Activated CD4-positive, alpha-beta T cell treated with anti-CD3 and anti-CD28 coated beads for 1 hour (primary cell): Measurements from ENCODE around the gene DCDC2C.
"Not testable (repeated sequence)": the region's sequence is repeated elsewhere in the genome, so short reads cannot be mapped to it uniquely, and the experiment has no call there.

Experiments
- DNase-seq: peaks from one replicate; pipeline ENCODE4 v3.0.0-alpha.2; 2020

Gene DCDC2C

DNA sequence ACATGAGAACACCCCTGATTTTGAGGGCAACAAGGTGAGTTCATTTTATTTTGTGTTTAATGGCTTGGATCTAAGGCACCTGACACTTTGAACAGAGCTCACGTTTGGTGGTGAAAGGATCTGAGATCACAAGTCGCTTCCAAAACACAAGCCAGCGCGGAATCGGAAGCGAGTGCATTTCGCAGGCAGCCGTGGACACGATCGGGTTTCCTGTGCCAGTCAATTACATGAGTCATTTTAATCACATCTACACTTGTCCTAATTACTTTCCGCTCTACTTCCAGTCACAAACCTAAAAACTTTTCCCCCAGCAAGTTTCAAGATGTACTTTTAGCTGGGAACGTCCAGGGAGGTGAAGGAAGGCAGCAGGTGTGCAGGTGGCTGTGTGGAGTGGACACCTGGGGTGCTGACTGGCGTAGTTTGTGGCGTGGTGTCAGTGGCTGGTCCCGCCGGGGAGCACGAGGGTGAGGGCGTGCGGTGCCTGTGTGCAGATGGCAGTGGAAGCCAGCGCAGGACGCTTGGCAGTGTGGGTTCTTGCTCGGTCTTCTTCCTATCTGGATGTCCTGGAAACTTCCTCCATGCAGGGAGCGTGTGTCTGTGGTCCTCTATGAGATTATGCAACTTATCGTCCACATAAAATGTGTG, 75.6 kb downstream of the DCDC2C start:
- DNase-seq = no peak

DNA sequence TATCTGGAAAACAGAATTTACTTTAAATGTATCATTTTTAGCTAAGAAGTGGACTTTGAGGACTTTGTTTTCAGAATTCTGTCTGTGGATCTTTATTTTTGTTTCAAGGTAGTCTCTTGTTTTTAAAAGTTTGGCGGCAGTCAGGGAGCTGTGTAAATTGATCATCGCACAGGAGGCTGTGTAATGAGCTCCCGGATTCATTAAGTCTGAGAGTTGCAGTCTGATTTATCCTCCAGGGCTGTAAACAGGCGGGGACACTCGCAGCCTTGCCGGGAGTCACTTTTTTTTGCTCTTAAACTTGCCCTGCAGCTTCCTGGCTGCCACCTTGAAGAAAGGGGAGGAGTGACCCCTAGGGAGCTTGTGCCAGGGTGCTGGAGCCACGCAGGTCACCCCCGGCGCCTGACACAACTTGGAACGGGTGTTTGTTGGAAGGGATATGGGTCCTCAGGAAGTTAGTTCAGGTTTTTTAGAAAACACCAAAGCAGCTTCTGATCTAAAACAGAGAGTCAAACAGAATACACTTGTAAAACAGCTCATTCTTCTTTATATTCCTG, 76.2 kb downstream of the DCDC2C start:
- no peak for DNase-seq

DNA sequence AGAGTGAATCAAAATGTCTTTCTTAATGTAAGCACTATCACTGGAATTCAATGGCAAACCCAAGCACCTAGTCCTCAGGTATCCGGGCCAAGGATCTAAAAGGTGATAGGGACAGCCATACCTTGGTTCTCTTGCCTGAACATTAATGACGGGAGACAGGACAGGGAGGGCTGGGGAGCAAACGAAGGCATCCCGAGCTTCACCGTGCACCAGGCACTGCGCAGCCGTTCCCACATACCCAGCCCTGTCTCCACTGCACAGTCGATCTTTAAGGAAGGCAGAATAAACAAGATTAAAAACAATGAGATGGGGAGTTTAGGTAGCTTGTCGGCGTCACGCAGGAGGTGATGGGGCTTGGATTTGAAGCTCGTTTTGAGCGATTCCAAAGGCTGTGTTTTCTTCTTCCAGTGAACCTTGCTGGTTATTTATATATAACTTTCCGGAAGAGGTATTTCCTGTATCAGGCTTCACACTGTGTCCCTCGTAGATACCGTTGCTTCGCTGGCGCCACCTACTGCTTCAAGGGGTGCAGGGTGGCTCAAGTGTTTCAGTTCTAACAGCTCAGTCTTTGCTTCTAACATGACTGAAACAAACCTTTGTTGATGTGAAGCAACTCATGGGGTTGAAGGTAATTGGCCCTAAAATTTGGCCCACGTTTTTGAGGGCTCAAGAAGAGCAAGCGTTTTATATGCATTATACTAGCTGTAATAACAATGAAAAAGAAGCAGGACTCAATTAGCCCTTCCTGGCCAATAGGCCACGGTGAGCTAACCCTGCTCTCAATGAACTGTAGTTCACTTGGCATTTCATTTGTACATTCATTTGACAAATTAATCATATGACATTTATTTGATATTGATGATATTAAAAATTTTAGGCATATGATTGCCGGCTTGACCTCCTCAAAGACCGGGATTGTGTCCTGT, 77.4 kb downstream of the DCDC2C start:
- DNase-seq = no peak

DNA sequence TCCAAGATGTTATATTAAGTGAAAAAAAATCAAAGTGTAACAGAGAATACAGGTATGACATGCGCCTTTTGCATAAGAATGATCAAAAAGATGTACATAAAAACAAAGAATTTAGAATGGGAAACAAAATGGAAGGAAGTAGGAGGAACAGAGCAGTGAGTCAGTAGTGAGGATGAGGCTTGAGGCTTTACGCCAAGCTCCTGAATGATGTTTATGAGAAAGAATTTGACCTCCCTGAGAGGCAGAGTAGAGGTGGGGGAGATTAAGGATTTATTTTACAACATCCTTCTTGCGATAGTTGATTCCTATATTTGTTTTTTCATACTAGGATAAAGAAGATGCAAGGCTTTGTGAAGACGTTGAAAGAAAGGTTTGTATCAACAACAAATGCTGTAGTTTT, 81.4 kb downstream of the DCDC2C start:
- no peak for DNase-seq

DNA sequence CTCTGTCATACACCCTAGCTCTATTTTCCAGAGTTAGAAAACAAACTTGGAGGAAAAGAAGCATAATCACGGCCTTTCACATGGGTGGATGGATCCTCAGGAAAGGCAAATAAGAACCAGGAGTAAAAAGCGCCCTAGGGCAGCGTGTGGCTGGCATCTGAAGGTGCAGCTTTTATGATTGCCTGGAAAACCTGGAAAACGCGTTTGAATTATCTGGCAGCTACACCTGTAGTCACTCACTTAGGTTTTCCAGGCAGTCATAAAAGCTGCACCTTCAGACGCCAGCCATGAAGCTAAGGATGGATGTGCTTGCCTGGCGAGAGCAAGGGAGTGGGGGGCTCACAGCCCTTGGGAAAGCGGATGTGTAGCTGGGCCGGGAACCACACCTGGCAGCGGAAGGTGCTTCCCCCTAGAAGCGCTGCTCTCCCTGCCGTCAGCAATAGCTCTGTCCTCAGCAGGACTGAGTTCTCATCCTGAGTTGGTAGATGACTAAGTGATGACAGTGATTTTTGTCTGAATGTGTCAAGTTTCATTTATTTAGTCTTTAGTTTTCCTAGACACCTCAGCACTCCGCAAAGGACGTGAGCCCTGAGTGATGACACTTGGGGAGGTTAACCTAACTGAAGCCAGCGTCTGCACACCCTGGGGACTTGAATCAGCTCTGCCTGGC, 82.0 kb downstream of the DCDC2C start:
- no peak for DNase-seq

DNA sequence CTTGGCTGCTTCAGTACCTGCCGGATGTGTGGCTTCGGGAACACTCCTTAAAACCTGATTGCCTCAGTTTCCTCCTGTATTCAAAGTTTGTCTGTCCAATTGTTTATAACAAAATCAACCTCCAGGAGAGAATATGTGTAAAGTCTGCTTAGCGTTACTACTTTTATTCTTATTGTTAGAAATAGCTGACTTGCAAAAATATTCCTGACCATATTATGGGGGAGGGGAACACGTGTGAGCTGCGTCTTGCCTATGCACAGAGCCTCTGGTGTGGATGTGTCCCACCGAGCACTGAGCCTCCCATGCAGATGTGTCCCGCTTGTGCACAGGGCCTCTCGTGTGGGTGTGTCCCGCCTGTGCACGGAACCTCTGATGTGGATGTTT, 82.5 kb downstream of the DCDC2C start:
- no peak for DNase-seq

DNA sequence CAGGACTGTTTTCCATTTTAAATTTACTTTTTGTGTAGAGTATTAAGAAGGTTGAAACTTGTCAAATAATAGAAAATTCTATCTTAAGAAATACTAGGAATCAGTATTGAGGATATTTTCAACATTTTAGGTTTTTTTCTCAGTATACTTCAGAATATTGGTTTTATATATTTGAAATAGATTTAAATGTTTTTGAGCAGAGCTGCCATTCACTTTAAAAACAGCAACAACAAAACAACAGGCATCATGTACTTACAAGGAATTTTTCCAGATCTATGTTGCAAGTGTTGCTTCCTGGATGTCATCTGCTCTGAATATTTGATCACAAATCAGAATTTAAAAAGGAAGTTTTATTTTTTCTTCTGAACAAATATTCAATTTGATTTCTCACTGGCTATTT, 84.4 kb downstream of the DCDC2C start:
- DNase-seq = no peak

DNA sequence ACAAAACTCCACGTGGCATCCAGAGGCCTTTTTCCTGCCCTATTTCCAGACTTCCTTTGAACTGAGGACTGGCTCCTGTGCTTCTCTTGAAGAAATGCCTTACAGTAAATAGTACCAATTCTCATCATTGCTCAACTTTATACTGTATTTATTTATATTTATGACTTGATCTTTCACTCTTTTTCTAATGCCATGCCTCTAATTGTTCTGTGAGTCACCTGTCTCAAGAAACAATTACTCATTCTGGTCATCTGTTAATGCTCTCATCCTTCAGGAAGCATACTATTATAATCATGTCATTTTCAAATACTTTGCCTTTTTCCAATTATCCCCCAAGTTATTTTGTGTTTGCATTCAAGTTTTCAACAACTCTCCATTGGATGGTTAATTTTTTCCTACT, 85.9 kb downstream of the DCDC2C start:
- DNase-seq = no peak

DNA sequence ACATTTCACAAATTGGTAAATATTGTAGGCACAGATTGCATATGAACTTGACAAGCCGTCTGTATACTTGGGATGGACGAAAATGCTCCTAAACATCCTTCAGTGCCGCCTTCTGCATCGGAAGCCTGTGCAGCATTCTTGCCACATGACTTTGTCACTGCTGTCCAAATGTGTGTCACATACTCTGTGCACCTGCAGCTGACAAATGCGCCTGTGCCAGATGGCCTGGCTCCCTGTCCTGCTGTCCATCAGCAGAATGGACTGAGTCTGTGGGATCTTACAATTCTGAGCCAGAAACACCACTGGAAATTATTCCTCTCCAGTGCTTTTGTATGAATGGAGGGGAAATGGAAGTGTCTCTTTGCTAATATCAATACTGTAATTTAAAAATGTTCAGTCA, 89.9 kb downstream of the DCDC2C start:
- no peak for DNase-seq

DNA sequence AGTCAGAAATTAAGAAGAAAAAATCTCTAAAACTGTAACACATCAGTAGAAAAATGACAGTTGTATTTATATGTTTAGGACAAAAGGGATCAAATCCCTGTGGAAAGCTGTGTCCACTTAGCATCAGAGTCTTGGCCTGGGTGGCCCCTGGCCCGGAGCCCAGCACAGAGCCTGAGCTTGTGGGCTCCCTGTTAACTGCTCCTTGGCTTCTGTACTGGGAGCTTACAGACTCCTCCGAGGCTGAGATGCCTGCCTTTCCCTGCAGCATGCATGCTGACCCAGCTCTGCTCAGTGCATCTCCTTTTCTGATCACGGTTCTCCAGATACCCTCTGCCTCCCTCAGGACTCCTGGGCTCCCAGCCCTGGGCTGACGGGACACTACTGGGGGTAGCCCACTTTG, 98.1 kb downstream of the DCDC2C start:
- DNase-seq = no peak

DNA sequence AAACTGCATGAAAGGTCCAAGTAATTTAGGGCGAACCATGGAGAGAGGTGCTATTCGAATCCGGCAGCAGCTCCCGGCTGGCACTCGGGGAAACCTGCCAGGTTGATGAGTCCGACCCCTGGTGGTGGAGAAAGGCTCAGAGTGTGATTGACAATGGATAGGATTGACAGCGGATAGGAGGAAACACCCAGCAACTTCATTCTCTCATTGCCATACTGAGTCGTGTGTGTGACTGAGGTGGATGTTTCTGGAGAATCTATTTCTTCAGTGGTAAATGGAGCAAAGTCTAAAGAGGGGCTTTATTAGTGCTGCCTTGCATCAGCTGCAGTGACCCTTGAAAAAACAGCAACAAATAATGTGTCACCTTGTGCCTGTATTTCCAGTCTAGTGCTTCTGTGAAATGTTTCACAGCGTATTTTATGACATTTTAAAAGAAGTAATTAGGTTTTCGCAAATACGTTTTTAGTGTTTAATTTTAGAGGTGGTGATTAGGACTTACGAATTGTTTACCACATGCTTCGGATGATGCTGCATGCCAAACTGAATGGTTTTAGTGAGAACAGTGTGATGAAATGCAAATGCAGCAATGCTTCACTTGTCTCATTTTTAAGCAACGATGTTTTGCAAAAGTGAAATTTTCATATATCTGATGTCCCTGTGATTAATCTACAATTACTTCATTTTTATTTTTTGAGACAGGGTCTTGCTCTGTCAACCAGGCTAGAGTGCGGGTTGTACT, 102.0 kb downstream of the DCDC2C start:
- no peak for DNase-seq

DNA sequence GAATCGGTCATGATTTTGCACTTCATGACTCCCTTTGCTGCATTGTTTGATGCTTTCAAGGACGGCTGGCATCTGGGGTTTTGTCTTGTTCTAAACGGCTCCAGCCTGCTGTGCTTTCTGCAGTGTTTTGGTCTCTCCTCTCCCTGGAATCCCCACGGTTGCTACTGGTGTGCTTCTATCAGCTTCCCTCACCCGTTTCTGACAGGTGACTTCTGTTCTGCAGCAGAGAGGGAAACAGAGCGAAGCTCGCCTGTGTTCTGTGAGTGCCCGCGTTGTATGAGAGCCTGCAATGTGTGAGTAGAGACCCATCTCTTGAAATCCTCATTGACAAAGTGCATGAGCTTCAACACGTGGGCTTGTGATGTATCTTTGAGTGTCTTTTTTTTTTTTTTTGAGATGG, 102.8 kb downstream of the DCDC2C start:
- DNase-seq = no peak

DNA sequence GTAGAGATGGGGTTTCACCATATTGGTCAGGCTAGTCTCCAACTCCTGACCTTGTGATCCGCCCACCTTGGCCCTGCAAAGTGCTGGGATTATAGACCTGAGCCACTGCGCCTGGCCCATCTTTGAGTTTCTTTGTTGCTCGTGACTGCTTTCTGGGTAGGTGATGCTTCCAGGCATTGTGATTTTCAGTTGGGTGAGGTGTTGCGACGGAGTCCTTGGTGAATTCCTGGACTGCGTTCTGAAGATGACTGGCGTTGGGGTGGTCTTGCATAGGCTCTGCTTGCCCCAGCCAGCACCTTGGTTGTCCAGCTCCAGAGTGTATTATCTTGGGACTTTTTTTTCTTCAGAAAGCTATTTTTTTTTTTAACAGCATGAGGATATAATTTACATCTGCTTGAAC, 103.4 kb downstream of the DCDC2C start:
- no peak for DNase-seq

DNA sequence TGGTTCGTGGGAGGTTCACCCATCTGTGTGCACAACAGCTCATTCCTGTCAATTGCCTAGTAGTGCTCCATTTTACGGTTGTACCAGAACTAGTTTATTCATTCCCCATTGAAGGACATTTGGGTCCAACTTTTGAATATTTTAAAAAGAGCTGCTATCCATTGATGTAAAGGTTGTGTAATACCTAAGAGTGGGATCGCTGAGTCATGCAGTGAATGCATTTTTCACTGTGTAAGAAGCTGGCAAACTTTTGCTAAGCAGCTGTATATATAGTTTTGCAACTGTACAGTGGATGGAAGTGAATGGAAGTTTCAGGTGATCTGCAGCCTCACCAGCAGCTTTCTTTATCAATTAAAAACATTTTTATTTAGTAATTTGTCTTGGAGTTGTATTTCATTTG, 104.5 kb downstream of the DCDC2C start:
- DNase-seq = no peak

DNA sequence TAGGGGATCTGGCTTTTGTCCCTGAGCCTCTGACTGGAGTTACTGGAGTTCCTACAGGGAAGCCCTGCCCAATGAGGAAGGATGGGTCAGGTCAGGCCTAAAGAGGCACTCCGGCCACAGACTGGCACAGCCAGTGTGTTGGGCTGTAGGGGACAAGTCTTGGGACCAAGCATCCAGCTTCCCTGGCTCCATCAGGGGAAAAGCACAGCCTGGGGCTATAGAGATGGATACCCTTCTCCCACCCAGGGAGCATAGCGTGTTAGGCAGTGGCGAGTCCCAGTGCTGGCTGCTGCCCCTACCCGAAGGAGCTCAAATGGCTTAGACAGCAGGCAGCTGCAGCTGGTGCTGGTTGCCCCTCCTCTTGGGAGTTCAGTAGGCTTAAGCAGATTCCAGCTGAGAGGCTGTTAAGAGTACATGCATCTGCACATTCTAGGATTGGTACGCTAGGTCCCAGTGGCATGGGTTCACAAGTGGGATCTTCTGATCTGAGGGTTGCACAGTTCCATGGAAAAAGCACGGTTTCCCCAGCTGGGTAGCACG, 111.4 kb downstream of the DCDC2C start:
- no peak for DNase-seq

DNA sequence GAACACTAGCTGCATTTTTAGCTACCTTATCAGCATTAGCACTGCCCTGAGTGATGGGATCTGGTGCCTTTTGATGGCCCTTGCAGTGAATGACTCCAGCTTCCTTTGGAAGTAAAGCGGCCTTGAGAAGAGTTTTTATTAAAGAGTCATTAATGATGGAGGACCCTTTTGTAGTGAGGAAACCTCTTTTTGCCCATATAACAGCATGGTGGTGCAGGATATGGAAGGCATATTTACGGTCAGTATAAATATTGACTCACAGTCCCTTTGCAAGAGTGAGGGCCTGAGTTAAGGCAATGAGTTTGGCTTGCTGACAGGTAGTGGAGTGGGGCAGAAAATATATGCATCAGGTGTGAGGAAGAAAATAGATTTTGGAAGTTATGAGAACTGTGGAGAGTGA, 113.8 kb downstream of the DCDC2C start:
- DNase-seq = not testable (repeated sequence)

DNA sequence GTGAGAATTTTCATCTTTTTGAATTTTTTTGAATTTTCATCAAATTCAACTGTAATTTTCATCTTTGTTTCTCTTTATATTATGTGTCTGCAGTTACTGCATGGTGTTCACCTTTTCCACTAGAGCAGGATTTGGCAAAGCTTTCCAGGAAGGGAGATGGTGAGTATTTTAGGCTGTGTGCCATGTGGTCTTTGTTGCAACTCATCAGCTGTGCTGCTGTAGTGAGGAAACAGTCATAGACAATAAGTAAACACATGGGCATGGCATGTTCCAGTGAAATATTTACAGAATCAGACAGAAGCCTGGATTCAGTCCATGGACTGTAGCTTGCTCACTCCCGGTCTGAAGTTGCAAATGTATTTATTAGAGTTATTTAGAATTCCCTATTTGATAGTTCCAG, 120.4 kb downstream of the DCDC2C start:
- no peak for DNase-seq

DNA sequence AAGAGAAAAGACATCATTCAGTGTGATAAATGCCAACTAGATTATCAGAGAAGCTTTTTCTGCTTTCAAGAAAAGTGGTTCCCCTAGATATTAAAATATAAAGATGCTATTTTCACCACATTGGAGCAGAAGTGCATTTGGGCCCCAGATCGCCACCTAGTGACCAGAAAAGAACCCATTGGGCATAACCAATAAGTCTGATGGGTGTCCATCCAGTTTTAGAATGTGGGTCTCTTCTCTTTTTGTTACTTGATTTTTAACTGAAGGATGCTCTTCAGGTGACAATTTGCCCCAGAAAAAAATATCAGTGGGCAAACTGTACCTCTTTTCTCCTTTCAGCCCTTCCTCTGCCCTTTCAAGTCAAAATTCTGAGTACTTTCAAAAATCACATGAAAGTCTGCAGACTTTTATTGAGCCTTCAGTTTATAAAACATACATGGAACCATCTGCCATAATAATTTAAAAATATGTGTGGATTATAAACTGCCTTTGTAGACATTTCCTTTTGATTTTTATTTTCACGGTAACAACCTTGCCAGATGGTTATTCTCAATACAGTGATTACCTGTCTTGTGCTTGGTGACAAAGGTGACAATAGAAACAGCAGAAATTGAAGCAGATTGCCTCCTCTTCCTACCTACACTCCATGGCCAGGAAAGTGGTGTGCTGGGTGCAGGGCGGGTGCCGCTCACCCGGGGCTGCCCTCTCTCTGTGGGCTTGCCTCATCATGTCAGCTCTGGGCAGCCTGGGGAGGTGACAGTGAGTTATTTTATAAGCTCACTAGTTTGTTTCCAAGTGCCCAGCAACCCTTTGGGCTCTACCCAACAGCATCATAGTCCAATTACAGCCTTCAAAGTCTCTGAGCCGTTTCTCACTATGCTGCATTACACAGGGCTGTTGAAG, 124.5 kb downstream of the DCDC2C start:
- no peak for DNase-seq

DNA sequence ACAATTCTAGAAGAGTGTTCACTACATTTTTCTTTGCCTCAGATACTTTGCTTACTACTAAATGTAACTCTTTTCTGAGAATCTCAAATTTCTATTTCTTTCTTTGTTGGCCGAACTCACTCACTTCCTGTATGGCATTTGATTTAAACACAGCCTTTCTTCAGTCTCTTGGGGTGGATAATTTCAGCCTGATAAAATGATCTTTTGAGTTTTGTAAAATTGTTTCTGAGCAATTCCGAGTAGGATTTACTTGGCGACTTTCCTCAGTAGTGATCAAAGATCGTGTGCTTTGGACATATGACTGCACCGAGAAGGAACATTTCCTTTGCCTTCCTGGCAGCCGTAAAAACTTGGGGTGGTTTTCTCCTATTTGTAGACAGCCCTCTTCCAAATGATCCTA, 127.4 kb downstream of the DCDC2C start:
- no peak for DNase-seq

DNA sequence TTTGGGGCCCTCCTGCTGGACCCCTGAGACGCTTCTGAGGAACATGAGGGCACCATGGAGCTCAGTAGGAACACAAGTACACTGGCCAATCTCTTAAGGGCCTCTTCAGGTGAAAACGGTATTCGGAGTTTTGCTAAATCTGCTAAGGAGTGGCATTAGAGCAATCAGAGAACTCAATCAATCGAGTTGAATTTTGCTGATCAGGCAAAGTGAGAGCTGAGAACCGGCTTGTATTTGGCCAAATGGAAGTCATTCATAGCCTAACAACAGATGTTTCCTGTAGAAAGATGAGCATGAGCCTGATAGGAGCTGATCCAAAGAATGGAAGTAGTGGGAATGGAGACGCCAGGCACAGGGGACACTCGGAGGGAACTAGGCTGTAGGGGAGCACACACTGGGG, 133.7 kb downstream of the DCDC2C start:
- no peak for DNase-seq

DNA sequence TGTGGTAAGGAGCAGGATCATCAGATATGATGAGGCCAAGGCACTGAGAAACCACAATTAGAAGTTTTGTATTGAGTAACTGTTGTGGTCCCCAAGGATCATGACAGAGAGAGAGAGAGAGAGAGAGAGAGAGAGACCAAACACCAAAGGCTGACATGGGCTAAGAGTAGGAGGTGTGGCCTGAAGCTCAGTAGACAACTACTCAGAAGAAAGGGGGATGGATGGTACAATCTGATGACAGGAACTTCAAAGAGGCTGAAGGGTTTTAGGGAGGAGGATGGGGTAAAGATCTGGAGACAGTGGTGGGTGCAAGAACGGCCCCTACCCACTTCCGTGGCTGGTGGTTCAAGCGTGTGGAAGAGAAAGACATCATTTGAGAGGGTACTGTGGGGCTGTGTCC, 135.0 kb downstream of the DCDC2C start:
- DNase-seq = no peak

DNA sequence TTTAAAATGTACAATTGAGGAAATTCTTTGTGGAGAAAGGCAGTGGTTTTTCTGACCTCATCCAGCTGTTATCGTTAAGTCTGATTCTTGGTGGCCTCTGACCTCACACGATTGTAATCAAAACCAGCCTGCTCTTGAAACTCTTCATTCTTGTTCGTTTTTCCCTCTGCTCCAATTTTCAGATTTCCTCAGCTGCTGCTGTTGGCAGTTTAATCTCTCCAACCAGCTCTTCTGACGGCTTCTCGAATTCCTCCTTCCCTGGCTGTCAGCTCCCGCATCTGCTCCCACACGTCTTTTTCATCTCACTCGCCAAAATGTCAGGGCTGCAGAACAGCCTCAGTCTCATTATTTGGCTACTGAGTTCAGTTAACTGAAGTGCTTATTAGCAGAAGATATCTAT, 136.1 kb downstream of the DCDC2C start:
- DNase-seq = no peak
